GM13977 (cell line): ENCODE results near the gene GNG2.

Source experiments
- DNase-seq: peaks from one replicate; pipeline ENCODE4 v3.0.0; 2012; ENCODE audit warnings: low spot score
- CTCF ChIP-seq: IDR thresholded peaks from 2 replicates; pipeline ENCODE4 v1.5.1; 2012; ENCODE audit warnings: mild to moderate bottlenecking, control low read depth; ENCODE audit not compliant: insufficient read depth; ENCODE audit errors: extremely low read depth, missing control alignments
- in situ Hi-C: fragments of 300-500 bp; cut with MboI; formaldehyde crosslinking; loops from one replicate; pipeline ENCODE4 v1.12.0; 2022; ENCODE audit warnings: low sequenced_read_pairs, low pct_unique_long_range_greater_than_20kb, mixed read lengths, inconsistent platforms; ENCODE audit not compliant: unreplicated experiment

The GNG2 gene

GRCh38 chr14:51850651-51851050, 9.8 kb upstream of the GNG2 start:
- in situ Hi-C loops: no loop called here
- no peak for DNase-seq
- TF ChIP-seq CTCF: no peak

DNA sequence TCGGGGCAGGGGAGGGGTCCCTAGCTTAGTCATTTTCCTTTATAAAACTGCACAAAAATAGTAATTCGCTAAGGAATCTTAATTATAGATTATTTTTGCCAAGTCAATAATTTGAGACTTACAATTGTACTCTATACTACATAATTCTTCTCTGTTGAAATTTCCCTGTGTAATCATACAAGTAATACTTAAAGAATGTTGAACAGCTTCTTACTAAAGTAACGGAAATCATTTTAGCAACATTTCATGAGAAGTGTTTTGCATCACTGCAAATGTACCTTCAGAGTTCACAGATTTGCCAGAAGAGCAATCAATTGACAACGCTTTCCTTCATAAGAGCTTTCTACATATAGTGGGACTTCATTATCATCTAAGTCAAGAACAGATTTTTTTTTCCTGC, 7.9 kb upstream of the GNG2 start:
- no peak for DNase-seq
- TF ChIP-seq CTCF: no peak
- in situ Hi-C loops: no loop called here

DNA sequence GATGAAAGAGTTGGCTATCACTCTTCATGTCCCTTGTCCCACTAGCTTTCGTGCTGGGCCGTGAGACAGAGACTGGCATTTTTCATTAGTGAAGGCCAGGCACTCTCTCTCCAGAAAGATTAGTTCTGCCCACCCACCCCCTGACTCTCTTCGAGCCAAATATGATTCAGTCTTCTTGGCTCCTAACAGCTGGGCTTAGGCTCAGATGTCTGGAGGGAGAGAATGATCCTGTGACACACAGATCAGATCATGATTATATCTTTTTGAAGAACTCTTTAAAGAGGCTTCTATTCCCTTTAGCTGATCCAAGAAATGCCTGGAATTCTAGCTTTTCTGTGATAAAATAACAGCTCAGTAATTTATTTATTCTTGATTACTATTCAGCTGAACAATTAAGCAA, 5.2 kb upstream of the GNG2 start:
- in situ Hi-C loops: no loop called here
- no peak for TF ChIP-seq CTCF
- no peak for DNase-seq

GRCh38 chr14:51856792-51857296, 3.6 kb upstream of the GNG2 start:
- no peak for DNase-seq
- no peak for TF ChIP-seq CTCF
- in situ Hi-C loops: no loop called here

DNA sequence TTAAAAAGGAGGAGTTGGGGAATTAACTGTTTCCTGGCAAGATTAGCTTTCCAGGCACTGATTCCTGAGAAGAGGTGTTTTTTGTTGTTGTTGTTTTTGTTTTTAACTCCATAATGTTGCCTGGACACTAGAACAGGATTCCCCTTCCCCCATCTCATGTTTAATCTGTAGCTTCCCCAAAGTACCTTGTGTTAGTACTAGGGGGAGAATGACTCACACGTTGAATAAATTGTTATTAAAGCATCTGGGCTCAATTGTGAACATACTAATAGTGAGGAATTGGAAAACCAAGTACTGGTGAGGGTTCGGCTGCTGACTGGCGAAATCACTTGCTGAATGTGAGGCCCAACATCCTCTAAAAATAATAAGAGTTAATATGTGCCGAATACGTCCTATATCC, 1.3 kb upstream of the GNG2 start:
- in situ Hi-C loops: no loop called here
- no peak for DNase-seq
- no peak for TF ChIP-seq CTCF

DNA sequence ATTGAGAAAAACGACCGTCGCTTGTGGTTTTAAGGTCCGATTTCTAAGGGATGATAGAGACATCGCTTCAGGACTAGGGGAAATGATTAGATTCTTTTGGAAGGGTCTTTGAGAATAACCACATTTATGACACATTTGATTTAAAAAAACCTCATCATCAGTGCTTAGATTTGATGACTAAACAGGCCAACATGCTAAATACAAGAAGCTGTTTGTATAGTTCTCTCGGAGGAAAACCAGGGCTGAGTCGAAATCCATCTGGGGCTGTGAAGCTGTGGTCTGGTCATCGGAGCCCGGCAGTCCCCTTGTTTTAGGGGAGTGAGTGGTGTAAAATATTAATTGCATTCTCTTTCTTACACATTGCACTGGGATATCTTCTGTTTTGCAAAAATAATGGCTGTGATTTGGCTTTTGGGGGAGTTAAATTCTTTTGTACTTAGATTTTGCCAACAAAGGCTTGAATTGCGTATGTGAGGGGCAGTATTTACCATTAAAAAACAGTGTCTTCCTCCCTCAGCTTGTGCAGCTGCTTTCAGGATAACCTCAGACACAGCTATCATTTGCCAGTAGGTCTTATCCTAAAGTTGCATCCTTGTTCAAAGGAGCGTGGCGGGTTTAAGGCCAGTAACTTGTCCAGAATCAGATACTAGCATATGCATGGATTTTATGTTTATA, 550 bp downstream of the GNG2 start:
- DNase-seq: no peak
- in situ Hi-C loops: no loop called here
- TF ChIP-seq CTCF: no peak
